GM18907 (cell line): ENCODE results near the gene ZBED5.
A peak's percentile ranks its signal among the peaks of the same experiment; 100 is the strongest.

Source experiments
- ATAC-seq: cut with Tn5 transposase; IDR thresholded peaks from one replicate; pipeline ENCODE4 v1.9.1; 2021; ENCODE audit warnings: mild to moderate bottlenecking, moderate library complexity; ENCODE audit not compliant: unreplicated experiment

The ZBED5 gene

DNA sequence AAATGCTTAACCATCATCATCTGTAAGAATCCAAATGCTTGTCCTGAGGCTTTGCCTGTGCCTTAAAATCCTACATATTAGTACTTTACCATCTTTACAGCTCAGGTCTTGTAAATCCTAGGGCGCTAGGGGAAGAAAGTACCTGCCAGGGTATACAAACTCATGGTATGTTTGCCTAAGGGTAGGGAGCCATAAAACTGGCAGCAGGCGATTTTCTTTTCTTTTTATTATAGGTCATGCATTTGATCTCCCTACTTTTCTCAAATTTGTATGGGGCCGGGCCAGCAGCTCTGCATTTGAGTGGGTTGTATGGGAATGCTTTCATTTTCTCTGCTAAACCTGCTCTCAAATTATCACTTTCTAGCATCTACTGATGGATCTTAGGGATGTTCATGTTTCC is 24.0 kb upstream of the ZBED5 start:
- ATAC-seq: no peak

DNA sequence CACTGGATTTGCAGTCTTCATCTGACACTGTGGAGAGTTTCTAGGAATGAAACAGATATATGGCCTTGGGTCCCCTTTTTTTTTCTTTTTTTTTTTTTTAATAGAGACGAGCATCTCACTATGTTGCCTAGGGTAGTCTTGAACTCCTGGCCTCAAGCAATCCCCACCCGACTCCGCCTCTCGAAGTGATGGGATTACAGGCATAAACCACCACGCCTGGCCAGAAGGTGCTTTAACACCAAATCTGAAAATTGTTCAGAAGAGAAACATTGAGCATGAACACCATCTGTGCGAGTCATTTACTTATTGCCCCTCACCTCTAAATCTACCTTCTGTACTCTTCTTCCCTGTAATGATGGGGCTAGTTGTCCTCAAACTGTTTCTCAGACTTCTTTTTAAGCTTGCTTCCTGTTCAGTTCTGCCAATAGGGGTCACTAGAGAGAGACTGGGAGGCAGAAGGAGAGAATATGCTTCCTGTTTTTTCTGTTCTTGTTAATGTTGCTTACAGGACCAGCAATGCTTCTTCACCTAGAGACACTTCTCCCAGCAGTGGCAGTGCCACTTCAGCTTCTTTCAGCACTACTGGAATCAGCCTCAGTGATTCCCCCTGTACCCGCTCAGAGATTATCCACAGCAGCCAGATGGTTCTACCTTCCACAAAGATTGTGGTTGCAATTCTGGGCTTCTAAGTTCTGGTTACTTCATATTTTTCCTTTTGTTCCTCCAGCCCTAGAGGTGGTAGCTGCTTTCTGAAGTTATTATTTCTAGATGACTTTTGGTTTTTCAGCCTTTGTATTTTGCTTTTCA is 20.8 kb upstream of the ZBED5 start:
- ATAC-seq: no peak

DNA sequence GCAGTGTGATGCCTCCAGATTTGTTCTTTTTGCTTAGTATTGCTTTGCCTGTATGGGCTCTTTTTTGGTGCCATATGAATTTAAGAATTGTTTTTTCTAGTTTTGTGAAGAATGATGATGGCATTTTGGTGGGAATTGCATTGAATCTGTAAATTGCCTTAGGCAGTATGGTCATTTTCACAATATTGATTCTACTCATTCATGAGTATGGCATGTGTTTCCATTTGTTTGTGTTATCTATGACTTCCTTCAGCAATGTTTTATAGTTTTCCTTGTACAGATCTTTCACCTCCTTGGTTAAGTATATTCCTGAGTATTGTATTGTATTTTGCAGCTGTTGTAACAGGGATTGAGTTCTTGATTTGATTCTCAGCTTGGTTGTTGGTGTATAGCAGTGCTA is 18.3 kb upstream of the ZBED5 start:
- ATAC-seq: no peak

DNA sequence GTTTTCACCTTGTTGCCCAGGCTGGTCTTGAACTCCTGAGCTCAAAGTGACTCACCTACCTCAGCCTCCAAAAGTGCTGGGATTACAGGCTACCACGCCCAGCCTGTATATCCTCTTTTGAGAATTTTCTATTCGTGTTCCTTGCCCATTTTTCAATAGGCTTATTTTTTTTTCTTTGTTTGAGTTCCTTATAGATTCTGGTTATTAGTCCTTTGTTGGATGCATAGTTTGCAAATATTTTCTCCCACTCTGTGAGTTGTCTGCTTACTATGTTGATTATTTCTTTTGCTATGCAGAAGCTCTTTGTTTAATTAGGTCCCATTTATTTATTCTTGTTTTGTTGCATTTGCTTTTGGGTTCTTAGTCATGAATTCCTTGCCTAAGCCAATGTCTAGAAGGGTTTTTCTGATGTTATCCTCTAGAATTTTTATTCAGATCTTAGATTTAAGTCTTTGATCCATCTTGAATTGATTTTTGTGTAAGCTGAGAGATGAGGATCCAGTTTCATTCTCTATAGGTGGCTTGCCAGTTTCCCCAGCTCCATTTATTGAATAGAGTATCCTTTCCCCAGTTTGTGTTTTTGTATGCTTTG is 17.7 kb upstream of the ZBED5 start:
- ATAC-seq: no peak

DNA sequence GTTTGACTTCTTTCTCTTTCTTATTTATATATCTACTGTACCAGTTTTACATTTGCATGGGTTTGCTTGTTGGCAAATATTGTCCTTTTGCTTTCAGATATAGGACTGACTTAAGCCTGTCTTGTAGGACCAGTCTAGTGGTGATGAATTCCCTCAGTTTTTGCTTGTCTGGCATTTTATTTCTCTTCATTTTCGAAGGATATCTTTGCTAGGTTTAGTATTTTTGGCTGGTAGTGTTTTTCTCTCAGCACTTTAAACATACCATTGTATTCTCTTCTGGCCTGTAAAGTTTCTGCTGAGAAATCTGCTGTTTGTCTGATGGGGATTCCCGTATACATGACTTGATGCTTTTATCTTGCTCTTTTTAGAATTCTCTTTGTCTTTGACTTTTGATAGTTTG is 14.2 kb upstream of the ZBED5 start:
- no peak for ATAC-seq

DNA sequence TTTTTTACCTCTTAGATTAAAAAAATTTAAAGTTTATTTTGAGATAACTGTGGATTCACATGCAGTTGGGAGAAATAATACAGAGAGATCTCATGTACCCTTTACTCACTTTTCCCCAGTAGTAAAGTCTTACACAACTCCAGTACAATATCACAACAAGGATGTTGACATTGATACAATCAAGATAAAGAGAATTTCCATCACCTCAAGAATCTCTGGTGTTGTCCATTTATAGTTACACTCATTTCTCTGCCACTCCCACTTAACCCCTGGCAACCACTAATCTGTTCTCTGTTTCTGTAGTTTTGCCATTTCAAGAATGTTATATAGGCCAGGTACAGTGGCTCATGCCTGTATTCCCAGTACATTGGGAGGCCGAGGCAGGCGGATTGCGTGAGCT is 10.5 kb upstream of the ZBED5 start:
- no peak for ATAC-seq

DNA sequence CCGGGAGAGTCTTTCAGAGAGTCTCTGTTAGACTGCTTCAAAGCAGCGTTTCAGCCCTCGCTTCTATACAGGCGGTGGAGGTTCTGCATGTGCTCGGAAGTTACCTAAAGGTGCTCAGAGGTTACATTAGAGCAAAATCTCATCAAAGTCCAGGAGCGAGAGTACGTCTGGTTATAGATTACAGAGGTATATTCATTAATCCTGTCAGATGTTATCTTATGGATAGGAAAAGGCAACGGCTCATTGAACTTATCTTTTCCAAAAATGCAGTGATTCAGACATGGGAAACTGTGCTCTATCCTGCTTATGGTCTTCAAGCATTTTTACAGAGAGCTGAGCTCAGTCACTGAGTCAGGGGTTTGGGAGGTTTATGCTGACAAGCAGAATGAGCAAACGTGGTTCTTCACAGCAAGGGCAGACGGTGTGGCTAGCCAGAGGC is 9.1 kb upstream of the ZBED5 start:
- no peak for ATAC-seq

DNA sequence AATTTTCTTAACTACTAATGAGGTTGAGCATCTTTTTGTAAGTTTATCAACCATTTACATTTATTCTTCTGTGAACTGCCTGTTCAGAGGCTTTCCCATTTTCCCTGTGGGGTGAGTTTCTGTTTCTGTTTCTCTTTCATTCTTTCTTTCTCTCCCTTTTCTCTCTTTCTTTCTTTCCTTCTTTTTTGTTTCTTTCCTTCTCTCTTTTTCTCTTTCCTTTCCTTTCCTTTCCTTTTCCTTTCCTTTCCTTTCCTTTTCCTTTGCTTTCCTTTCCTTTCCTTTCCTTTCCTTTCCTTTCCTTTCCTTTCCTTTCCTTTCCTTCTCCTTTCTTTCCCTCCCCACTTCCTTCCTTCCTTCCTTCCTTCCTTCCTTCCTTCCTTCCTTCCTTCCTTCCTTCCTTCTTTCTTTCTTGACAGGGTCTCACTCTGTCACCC is 8.0 kb upstream of the ZBED5 start:
- no peak for ATAC-seq

DNA sequence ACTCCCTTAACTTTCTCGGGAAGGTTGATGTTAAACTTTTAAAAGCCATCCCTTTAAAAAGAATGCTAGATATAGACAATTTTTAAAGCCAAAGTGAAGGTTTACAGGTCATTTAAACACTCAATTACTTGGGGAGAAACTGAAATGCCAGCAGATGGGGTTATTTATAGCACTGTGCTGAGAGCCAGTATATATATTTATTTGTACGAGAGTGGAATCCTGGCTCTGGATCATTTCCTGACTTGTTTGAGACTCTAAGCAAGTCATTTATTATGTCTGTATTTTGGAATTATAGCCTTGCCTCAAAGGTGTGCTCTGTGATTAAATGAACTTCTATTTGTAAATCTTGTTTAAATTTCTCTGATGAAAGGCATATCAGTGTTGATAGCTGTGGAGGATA is 6.8 kb upstream of the ZBED5 start:
- no peak for ATAC-seq

DNA sequence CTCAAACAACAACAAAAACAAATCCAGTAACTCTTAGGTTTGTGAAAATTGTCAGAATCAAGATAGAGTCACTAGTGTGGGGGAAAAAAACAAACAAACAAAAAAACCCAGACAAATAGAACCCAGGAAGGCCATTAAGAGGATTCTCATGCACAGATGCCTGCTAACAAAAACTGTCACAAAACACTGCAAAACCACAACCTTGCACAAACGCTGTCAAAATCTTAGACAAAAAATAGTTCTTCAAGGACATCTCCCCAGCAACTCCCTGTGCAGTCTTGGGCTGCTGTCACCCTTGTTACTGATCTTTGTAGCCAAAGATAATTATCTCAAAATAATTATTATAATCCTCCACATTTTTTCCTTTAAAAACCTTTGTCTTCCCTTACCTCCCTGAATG is 4.6 kb upstream of the ZBED5 start:
- no peak for ATAC-seq

DNA sequence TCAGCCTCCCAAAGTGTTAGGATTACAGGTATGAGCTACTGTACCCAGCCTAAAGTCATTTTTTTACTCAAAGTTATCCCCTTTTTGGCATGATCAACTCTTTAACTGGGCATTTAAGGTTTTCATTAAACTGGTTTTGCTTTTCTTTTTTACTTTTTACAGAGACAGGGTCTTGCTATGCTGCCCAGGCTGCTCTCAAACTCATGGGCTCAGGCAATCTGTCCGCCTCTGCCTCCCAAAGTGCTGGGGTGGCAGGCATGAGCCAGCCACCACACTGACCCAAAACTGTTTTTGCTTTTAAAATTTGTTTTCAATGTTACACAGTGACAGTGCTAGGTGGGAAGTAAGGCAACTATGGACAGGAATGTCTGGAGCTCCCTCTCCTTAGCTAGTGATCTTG is 3.9 kb upstream of the ZBED5 start:
- no peak for ATAC-seq

DNA sequence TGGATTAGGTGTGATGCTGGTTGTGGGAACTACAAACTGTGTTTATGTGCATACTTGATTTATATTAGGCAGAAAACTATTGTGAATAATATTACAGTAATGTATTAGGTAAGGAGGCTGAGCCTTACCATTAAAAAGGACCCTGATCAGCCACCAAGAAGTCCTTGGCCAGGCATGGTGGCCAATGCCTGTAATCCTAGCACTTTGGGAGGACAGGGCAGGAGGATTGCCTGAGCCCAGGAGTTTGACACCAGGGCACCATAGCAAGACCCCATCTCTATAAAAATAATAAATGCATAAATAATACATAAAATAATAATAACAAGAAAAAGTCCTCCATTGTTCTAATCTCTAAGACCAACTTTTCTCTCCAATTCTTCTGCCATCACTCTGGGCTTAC is 3.2 kb upstream of the ZBED5 start:
- no peak for ATAC-seq

DNA sequence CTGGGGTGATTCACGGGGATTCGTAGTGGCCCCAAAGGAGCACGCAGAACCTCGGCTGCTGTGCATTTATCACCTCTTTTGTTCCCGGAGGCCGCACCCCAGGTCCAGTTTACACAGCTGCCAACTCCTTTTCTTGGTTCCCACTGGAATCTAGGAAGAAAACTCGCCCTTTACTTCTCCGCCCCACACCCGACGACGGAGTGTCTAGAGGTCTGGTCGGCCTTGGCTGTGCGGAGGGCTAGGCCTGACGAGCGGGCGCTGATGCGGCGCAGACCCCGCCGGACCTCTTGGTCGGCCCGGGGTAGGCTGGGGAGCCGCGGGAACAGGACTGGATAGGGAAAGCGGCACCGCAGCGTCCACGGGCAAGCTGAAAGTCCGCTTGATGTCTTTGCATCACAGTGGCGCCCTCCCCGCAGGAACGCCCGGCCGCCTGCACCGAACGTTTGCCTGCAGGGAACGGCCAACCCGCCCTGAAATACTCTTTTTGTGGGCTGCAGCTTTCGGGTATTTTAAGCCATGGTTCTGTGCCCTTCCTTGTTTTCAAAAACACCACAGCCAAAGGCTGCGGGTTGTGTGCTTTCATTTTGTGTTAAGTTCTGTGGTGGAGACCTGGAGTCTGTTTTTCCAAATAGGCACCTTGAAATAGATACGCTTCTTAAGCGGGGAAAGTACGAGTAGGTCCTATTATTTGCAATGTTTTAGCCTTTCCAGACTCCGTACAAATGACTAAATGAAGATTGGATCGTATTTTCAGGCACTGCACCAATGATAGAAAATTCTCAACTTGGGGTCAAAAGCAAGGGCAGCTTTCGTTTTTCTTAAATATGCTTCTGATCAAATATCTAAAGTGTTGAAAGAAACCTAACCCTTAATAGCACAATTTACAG is 829 bp upstream of the ZBED5 start:
- peak; percentile 36 for ATAC-seq

DNA sequence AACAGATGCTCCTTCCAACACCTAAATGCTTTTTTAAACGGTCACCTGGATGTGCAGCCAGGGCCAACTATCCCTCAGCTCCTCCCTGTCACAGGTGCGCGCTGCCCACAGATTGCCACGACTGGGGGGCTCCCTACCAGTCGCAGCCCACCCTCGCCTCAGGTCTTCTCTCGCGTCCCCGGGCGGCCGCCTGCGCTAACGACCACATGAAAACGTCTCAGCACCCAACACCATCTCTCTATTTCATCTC is 469 bp downstream of the ZBED5 start:
- peak; percentile 26 for ATAC-seq

DNA sequence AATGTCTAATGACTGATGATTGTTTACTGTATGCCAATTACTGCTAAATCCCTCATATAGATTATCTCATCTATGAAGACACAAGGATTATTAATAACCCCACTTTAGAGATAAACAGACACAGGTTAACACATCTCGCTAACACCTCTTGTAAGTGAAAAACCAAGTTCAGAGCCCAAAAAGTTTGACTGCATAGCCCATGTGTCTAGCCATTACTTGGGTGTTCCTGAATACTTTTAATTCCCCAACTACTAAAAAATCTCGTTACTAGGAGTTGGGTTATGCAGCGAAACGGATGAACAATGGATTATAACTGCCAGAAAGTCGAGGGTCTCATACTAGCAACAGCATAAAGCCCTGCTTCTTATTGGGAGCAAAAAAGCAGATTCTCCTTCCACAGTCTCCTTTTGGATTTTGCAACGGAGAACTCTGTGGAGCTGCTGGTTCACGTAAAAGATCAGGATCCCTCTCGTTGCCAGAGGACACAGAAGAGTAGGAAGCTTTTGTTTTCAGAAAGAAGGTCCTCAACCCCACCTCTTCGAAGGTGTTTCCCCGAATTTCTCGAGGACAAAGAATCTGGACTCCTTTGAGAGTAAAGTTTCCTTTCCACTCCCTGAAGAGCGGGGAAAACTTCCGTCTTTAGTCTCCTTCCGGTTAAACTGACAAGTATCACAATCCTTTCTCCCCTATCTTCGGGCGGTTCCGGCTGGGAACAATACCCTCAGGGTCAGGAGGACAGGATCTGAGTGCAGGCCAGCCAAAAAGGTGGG is 979 bp downstream of the ZBED5 start:
- ATAC-seq: peak; percentile 5

DNA sequence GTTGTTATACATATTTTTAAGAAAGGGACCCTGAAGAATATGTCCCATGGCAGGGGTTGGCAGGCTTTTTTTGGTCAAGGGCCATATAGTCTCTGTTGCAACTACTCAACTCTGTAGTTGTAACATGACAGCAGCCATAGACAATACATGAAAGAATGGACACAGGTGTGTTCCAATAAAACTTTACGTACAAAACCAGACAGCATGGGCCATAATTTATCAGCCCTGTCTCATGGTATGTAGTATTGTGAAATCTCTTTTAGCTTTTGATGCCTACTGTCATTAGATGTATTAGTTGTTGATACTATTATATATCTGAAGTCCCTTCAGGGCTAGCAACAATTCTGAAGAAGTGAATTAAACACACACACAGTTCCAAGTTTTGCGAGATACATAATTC is 2.6 kb downstream of the ZBED5 start:
- ATAC-seq: no peak

DNA sequence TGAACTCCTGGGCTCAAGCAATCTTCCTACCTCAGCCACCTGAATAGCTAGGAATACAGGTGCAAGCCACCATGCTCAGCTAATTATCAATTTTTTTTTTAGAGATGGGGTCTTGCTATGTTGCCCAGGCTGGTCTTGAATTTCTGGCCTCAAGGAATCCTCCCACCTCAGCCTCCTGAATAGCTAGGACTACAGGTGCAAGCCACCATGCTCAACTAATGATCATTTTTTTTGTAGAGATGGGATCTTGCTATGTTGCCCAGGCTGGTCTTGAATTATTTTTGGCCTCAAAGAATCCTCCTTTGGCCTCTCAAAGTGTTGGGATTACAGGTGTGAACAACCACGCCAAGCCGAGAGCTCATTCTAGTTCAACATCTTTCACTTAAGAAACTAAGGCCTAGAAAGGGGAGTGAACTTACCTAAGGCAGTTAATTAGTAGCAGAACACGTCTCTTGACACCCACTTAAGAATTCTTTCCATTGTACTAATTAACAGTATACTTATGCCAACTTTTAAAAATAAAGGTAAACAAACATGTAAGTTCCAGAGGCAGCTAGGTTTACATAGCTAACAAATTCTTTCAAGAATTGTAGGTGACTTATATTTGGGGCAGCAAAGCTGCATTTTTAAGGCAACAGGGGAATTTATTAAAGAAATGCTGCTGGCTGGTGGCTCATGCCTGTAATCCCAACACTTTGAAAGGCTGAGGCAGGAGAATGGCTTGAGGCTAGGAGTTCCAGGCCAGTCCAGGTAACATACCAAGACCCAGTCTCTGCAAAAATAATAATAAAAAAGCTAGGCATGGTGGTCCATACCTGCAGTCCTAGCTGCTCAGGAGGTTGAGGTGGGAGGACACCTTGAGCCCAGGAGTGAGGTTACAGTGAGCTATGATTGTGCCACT is 9.6 kb downstream of the ZBED5 start:
- no peak for ATAC-seq

DNA sequence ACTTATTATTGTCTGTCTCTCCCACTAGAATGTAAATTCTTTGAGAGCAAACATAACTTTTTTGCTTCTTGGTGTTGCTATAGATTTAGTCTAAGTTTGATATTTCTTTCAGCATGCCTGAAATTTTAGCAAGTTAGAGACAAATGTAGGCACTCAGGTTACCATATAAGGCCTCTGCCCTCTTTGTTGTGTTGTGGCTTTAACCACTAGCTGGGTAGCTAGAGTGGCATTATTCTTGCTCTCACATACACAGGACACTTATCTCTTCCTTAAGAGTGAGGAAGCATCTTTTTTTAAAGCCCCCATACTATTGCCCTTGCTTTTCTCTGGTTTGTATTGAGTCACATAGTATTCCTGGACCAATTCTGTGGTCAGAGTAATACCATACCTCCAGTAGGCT is 11.2 kb downstream of the ZBED5 start:
- no peak for ATAC-seq

DNA sequence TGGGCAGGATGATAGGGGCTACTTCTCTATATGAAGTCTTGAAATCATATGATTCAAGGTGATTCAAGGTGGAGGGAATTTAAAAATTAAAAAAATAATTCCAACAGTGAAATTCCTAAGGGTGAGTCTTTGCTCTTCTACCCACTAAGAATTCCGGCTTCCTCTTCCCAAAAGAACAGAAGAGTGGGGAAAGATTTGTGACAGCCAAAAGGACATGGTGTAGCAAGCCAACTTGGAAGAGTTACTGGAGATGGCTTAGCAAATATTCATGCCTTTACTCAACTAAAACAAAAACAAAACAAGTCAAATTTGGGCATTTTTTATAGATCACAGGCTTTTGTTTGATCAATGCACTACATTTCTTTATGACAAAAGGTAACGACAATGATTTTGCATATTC is 12.3 kb downstream of the ZBED5 start:
- ATAC-seq: no peak

DNA sequence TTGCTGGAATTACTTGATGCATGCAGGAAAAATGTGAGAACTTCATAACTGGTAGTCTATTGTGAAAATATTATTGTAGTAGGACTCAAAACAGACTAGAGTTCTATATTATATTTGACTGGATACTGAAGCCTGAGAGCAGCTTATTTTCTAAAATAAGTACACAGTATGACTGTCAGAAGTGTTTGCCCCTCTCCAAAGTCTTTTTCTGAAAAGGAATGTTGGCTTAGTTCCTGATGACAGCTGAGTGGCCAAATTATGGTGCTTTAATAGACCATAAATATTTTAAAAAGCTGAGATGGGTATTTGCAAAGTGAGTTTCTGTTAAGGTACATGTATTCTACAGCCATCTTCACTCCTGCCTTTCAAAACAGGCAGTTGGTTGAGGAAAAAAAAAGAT is 13.1 kb downstream of the ZBED5 start:
- no peak for ATAC-seq
